GM23338 (cell line): Measurements from ENCODE around the gene OSBPL5. TPM values are rescaled to one million over a fixed set of nuclear protein-coding genes. Genes with fewer than 3 reads are reported as not detected.

Source experiments
- ATAC-seq: fragments of 200-7000 bp; cut with Tn5 transposase; 3 replicates; pipeline ENCODE4 v1.9.1; 2020
- DNase-seq: peaks from one replicate; pipeline ENCODE4 v3.0.0-alpha.2; 2015; ENCODE audit warnings: low spot score
- H2AFZ ChIP-seq: fragments of 200-600 bp; sonication (generic); 2 replicates; pipeline ENCODE4 v1.8.0; 2016; ENCODE audit warnings: antibody characterized with exemption, mild to moderate bottlenecking, moderate library complexity
- H3F3A ChIP-seq: fragments of 200-600 bp; sonication (generic); replicated peaks from 2 replicates; pipeline ENCODE4 v1.8.0; 2017; ENCODE audit warnings: antibody characterized with exemption, mixed run types, low read depth
- H3K27ac ChIP-seq: fragments of 200-600 bp; sonication (generic); 2 replicates; pipeline ENCODE4 v1.6.1; 2016; ENCODE audit warnings: low read depth
- H3K27me3 ChIP-seq: fragments of 200-600 bp; sonication (generic); 2 replicates; pipeline ENCODE4 v1.8.0; 2016; ENCODE audit warnings: mild to moderate bottlenecking, mixed run types, moderate library complexity; ENCODE audit not compliant: insufficient read depth
- H3K36me3 ChIP-seq: fragments of 200-600 bp; sonication (generic); 2 replicates; pipeline ENCODE4 v1.8.0; 2016; ENCODE audit warnings: mild to moderate bottlenecking; ENCODE audit not compliant: insufficient read depth
- H3K4me1 ChIP-seq: fragments of 200-600 bp; sonication (generic); 2 replicates; pipeline ENCODE4 v1.8.0; 2016; ENCODE audit warnings: mild to moderate bottlenecking, moderate library complexity; ENCODE audit not compliant: insufficient read depth
- H3K4me2 ChIP-seq: fragments of 200-600 bp; sonication (generic); 2 replicates; pipeline ENCODE4 v1.7.1; 2017; ENCODE audit warnings: mixed run types
- H3K4me3 ChIP-seq: fragments of 200-600 bp; sonication (generic); 2 replicates; pipeline ENCODE4 v1.6.1; 2016; ENCODE audit warnings: mixed run types
- H3K79me2 ChIP-seq: fragments of 200-600 bp; sonication (generic); replicated peaks from 2 replicates; pipeline ENCODE4 v1.8.0; 2017; ENCODE audit warnings: mild to moderate bottlenecking; ENCODE audit not compliant: insufficient read depth
- H3K9me2 ChIP-seq: fragments of 200-600 bp; sonication (generic); 2 replicates; pipeline ENCODE4 v1.8.0; 2017; ENCODE audit not compliant: insufficient read depth
- H4K20me1 ChIP-seq: fragments of 200-600 bp; sonication (generic); replicated peaks from 2 replicates; pipeline ENCODE4 v1.8.0; 2017; ENCODE audit warnings: mild to moderate bottlenecking; ENCODE audit not compliant: insufficient read depth
- H3K27ac Mint-ChIP-seq: 2 replicates; pipeline ENCODE4 v1.8.0; 2020; ENCODE audit warnings: inconsistent platforms, mild to moderate bottlenecking, moderate library complexity, mixed read lengths
- H3K27me3 Mint-ChIP-seq: 3 replicates; pipeline ENCODE4 v1.8.0; 2022; ENCODE audit warnings: low read depth, mild to moderate bottlenecking, moderate library complexity, mixed read lengths, inconsistent platforms; ENCODE audit not compliant: insufficient read depth, poor library complexity
- H3K36me3 Mint-ChIP-seq: 3 replicates; pipeline ENCODE4 v1.8.0; 2021; ENCODE audit warnings: low read depth, mild to moderate bottlenecking, inconsistent platforms, moderate library complexity, mixed read lengths
- H3K4me1 Mint-ChIP-seq: 3 replicates; pipeline ENCODE4 v1.8.0; 2020; ENCODE audit warnings: mild to moderate bottlenecking, inconsistent platforms, mixed read lengths
- H3K4me3 Mint-ChIP-seq: 3 replicates; pipeline ENCODE4 v1.8.0; 2021; ENCODE audit warnings: moderate library complexity, mild to moderate bottlenecking, inconsistent platforms, mixed read lengths
- H3K9me3 Mint-ChIP-seq: 3 replicates; pipeline ENCODE4 v1.8.0; 2020; ENCODE audit warnings: moderate library complexity, mild to moderate bottlenecking, inconsistent platforms, mixed read lengths
- CREB1 ChIP-seq: fragments of 250-450 bp; sonication (Bioruptor Pico); IDR thresholded peaks from 2 replicates; pipeline ENCODE4 v1.5.0; 2020; ENCODE audit warnings: low read depth, mild to moderate bottlenecking, moderate library complexity
- CTCF ChIP-seq, 2 experiments: fragments of 200-600 bp in 1 of 2; sonication (generic) in 1 of 2; conservative IDR thresholded peaks; 2 replicates each; pipeline versions ENCODE4 v1.5.1 to v1.6.1; 2016 to 2017; ENCODE audit warnings: antibody characterized with exemption in 2 of 2, low read depth in 2 of 2, mild to moderate bottlenecking in 2 of 2, moderate library complexity in 1 of 2
- ETS1 ChIP-seq: IDR thresholded peaks from 2 replicates; pipeline ENCODE4 v1.6.1; 2016; ENCODE audit warnings: antibody characterized with exemption
- EZH2 ChIP-seq: fragments of 200-600 bp; sonication (generic); IDR thresholded peaks from one replicate; pipeline ENCODE4 v1.8.0; 2017; ENCODE audit warnings: antibody characterized with exemption, mild to moderate bottlenecking, low read depth; ENCODE audit not compliant: unreplicated experiment
- EZH2phosphoT487 ChIP-seq: fragments of 200-600 bp; sonication (generic); IDR thresholded peaks from one replicate; pipeline ENCODE4 v1.8.1; 2018; ENCODE audit warnings: antibody characterized with exemption; ENCODE audit not compliant: unreplicated experiment
- JUNB ChIP-seq: IDR thresholded peaks from one replicate; pipeline ENCODE4 v1.6.1; 2016; ENCODE audit warnings: antibody characterized with exemption; ENCODE audit not compliant: unreplicated experiment
- NANOG ChIP-seq: IDR thresholded peaks from 2 replicates; pipeline ENCODE4 v1.6.1; 2016; ENCODE audit warnings: antibody characterized with exemption, borderline replicate concordance
- POLR2AphosphoS5 ChIP-seq: IDR thresholded peaks from 2 replicates; pipeline ENCODE4 v1.6.1; 2016; ENCODE audit warnings: antibody characterized with exemption, low read depth
- STAT1 ChIP-seq: IDR thresholded peaks from one replicate; pipeline ENCODE4 v1.6.1; 2016; ENCODE audit warnings: antibody characterized with exemption; ENCODE audit not compliant: unreplicated experiment
- ZNF114 ChIP-seq: fragments of 250-450 bp; sonication (Bioruptor Pico); IDR thresholded peaks from 2 replicates; pipeline ENCODE4 v1.5.0; 2020; ENCODE audit warnings: mild to moderate bottlenecking, moderate library complexity
- ZNF331 ChIP-seq: fragments of 250-450 bp; sonication (Bioruptor Pico); IDR thresholded peaks from 2 replicates; pipeline ENCODE4 v1.5.0; 2020; ENCODE audit warnings: low read depth, mild to moderate bottlenecking, moderate library complexity
- polyA plus RNA-seq: library from polyadenylated mRNA; unstranded; fragments of >200 nt; fragmentation: Nextera tagmentation; extraction: Ambion mirVana; gene quantifications from 2 replicates; pipeline ENCODE4 v1.2.1, GENCODE V29; 2016
- total RNA-seq: library from RNA; depleted of rRNA; stranded (reverse); fragments of >200 nt; shearing (Covaris generic); gene quantifications from 2 replicates; pipeline ENCODE4 v1.2.3, GENCODE V29; 2014
- TF ChIP-seq, protein P1 (sequence below): fragments of 250-450 bp; sonication (Bioruptor Pico); IDR thresholded peaks from 2 replicates; pipeline ENCODE4 v1.5.0; 2020; ENCODE audit warnings: mild to moderate bottlenecking, moderate library complexity
- TF ChIP-seq, protein P2 (sequence below): IDR thresholded peaks from one replicate; pipeline ENCODE4 v1.6.1; 2018; ENCODE audit warnings: antibody characterized with exemption; ENCODE audit not compliant: unreplicated experiment

The OSBPL5 gene
- total and polyA plus RNA-seq, 2 experiments from 2014 or later, result 2.7 to 12.0 TPM

GRCh38 chr11:3154001-3154599, 11.0 kb downstream of the OSBPL5 start:
- peaks cover 6% of the 10 kb centered on the region for H3K27me3 Mint-ChIP-seq
- H3K36me3 Mint-ChIP-seq, result no peaks in the 10 kb centered on the region; the same call in 2 of the 3 replicates
- H3K27ac Mint-ChIP-seq, result peak overlapping the region; percentile 84
- Histone ChIP-seq H3K4me2 (no peak overlapping the region), H3K27me3 (no peaks in the 10 kb centered on the region), H3K79me2 (no peaks in the 10 kb centered on the region), H4K20me1 (no peaks in the 10 kb centered on the region), H3K36me3 (no peaks in the 10 kb centered on the region), H2AFZ (no peak overlapping the region), H3K4me3 (no peak overlapping the region), H3K9me2 (no peaks in the 10 kb centered on the region), H3K4me1 (peaks cover 6% of the 10 kb centered on the region; the same call in 1 of the 2 replicates), H3K27ac (no peak overlapping the region), H3F3A (no peaks in the 10 kb centered on the region)
- ATAC-seq, result peak; percentile 25
- H3K4me1 Mint-ChIP-seq, result peaks cover 57% of the 10 kb centered on the region
- H3K4me3 Mint-ChIP-seq, result no peak overlapping the region
- TF ChIP-seq, protein P1, sequence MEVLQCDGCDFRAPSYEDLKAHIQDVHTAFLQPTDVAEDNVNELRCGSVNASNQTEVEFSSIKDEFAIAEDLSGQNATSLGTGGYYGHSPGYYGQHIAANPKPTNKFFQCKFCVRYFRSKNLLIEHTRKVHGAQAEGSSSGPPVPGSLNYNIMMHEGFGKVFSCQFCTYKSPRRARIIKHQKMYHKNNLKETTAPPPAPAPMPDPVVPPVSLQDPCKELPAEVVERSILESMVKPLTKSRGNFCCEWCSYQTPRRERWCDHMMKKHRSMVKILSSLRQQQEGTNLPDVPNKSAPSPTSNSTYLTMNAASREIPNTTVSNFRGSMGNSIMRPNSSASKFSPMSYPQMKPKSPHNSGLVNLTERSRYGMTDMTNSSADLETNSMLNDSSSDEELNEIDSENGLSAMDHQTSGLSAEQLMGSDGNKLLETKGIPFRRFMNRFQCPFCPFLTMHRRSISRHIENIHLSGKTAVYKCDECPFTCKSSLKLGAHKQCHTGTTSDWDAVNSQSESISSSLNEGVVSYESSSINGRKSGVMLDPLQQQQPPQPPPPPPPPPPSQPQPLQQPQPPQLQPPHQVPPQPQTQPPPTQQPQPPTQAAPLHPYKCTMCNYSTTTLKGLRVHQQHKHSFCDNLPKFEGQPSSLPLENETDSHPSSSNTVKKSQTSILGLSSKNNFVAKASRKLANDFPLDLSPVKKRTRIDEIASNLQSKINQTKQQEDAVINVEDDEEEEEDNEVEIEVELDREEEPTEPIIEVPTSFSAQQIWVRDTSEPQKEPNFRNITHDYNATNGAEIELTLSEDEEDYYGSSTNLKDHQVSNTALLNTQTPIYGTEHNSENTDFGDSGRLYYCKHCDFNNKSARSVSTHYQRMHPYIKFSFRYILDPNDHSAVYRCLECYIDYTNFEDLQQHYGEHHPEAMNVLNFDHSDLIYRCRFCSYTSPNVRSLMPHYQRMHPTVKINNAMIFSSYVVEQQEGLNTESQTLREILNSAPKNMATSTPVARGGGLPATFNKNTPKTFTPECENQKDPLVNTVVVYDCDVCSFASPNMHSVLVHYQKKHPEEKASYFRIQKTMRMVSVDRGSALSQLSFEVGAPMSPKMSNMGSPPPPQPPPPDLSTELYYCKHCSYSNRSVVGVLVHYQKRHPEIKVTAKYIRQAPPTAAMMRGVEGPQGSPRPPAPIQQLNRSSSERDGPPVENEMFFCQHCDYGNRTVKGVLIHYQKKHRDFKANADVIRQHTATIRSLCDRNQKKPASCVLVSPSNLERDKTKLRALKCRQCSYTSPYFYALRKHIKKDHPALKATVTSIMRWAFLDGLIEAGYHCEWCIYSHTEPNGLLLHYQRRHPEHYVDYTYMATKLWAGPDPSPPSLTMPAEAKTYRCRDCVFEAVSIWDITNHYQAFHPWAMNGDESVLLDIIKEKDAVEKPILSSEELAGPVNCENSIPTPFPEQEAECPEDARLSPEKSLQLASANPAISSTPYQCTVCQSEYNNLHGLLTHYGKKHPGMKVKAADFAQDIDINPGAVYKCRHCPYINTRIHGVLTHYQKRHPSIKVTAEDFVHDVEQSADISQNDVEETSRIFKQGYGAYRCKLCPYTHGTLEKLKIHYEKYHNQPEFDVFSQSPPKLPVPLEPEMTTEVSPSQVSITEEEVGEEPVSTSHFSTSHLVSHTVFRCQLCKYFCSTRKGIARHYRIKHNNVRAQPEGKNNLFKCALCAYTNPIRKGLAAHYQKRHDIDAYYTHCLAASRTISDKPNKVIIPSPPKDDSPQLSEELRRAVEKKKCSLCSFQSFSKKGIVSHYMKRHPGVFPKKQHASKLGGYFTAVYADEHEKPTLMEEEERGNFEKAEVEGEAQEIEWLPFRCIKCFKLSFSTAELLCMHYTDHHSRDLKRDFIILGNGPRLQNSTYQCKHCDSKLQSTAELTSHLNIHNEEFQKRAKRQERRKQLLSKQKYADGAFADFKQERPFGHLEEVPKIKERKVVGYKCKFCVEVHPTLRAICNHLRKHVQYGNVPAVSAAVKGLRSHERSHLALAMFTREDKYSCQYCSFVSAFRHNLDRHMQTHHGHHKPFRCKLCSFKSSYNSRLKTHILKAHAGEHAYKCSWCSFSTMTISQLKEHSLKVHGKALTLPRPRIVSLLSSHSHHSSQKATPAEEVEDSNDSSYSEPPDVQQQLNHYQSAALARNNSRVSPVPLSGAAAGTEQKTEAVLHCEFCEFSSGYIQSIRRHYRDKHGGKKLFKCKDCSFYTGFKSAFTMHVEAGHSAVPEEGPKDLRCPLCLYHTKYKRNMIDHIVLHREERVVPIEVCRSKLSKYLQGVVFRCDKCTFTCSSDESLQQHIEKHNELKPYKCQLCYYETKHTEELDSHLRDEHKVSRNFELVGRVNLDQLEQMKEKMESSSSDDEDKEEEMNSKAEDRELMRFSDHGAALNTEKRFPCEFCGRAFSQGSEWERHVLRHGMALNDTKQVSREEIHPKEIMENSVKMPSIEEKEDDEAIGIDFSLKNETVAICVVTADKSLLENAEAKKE (CRISPR knock-in tag), result no peak
- TF ChIP-seq NANOG (no peak), STAT1 (no peak), EZH2 (no peak), ZNF331 (CRISPR knock-in tag) (no peak), ETS1 (no peak), POLR2AphosphoS5 (no peak), CREB1 (CRISPR knock-in tag) (no peak), ZNF114 (CRISPR knock-in tag) (no peak), JUNB (no peak), EZH2phosphoT487 (no peak), CTCF (conservative IDR thresholded peaks at IDR 0.05; ENCODE audit: low read depth in 2 of 2) (no peak)
- TF ChIP-seq, protein P2, sequence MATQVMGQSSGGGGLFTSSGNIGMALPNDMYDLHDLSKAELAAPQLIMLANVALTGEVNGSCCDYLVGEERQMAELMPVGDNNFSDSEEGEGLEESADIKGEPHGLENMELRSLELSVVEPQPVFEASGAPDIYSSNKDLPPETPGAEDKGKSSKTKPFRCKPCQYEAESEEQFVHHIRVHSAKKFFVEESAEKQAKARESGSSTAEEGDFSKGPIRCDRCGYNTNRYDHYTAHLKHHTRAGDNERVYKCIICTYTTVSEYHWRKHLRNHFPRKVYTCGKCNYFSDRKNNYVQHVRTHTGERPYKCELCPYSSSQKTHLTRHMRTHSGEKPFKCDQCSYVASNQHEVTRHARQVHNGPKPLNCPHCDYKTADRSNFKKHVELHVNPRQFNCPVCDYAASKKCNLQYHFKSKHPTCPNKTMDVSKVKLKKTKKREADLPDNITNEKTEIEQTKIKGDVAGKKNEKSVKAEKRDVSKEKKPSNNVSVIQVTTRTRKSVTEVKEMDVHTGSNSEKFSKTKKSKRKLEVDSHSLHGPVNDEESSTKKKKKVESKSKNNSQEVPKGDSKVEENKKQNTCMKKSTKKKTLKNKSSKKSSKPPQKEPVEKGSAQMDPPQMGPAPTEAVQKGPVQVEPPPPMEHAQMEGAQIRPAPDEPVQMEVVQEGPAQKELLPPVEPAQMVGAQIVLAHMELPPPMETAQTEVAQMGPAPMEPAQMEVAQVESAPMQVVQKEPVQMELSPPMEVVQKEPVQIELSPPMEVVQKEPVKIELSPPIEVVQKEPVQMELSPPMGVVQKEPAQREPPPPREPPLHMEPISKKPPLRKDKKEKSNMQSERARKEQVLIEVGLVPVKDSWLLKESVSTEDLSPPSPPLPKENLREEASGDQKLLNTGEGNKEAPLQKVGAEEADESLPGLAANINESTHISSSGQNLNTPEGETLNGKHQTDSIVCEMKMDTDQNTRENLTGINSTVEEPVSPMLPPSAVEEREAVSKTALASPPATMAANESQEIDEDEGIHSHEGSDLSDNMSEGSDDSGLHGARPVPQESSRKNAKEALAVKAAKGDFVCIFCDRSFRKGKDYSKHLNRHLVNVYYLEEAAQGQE, result no peak
- no peaks in the 10 kb centered on the region for H3K9me3 Mint-ChIP-seq
- DNase-seq, result no peak
